Suprapubic skin (tissue), 4 donors: Measurements from ENCODE around the gene PSMD13. TPM values are rescaled to one million over a fixed set of nuclear protein-coding genes. Genes with fewer than 3 reads are reported as not detected.

Experiments
- DNase-seq, 2 donors: peaks; one replicate each; pipeline ENCODE4 v3.0.0-alpha.2; 2019; ENCODE audit warnings: low spot score in 2 of 2
- H3K27ac ChIP-seq: fragments of 200-600 bp; sonication (generic); one replicate; pipeline ENCODE4 v1.5.1; 2019
- H3K27me3 ChIP-seq: fragments of 200-600 bp; sonication (generic); one replicate; pipeline ENCODE4 v1.5.1; 2019
- H3K36me3 ChIP-seq: fragments of 200-600 bp; sonication (generic); one replicate; pipeline ENCODE4 v1.5.1; 2019
- H3K4me1 ChIP-seq: fragments of 200-600 bp; sonication (generic); one replicate; pipeline ENCODE4 v1.5.1; 2019
- H3K4me3 ChIP-seq: fragments of 200-600 bp; sonication (generic); one replicate; pipeline ENCODE4 v1.5.1; 2019; ENCODE audit warnings: mild to moderate bottlenecking
- H3K9me3 ChIP-seq: fragments of 200-600 bp; sonication (generic); one replicate; pipeline ENCODE4 v1.5.1; 2019
- CTCF ChIP-seq, 2 donors: fragments of 200-600 bp in 1 of 2; fragments of 450-650 bp in 1 of 2; sonication (generic) in 1 of 2; IDR thresholded peaks; one replicate each; pipeline ENCODE4 v1.5.1; 2016 to 2019; ENCODE audit warnings: antibody characterized with exemption in 2 of 2, mild to moderate bottlenecking in 1 of 2, moderate library complexity in 1 of 2
- EP300 ChIP-seq: sonication (generic); formaldehyde crosslinking; IDR thresholded peaks from one replicate; pipeline ENCODE4 v1.6.1; 2017; ENCODE audit warnings: antibody characterized with exemption
- POLR2A ChIP-seq, 2 donors: fragments of 450-650 bp; IDR thresholded peaks; one replicate each; pipeline ENCODE4 v1.6.1; 2017; ENCODE audit warnings: antibody characterized with exemption in 2 of 2, mild to moderate bottlenecking in 2 of 2, moderate library complexity in 2 of 2
- POLR2AphosphoS5 ChIP-seq, 3 donors: sonication (generic); formaldehyde crosslinking; IDR thresholded peaks; one replicate each; pipeline ENCODE4 v1.6.1; 2017; ENCODE audit warnings: antibody characterized with exemption in 3 of 3
- WGBS: methylation state at CpG from one replicate; pipeline ENCODE4 v1.1.5; 2018; 5-methylcytosine and 5-hydroxymethylcytosine counted together
- total RNA-seq, 4 donors: library from RNA; depleted of rRNA; stranded (reverse); fragments of >200 nt; gene quantifications; one replicate each; pipeline ENCODE4 v1.1.0, GENCODE V29; 2016

PSMD13 gene
- total RNA-seq, 4 donors from 2014 or later: 70.3 to 97.8 (median 87.3) TPM

GRCh38 chr11:255176-255575 lies 18.4 kb downstream of the PSMD13 start:
- no peak overlapping the region for H3K4me3 ChIP-seq
- peaks cover 36% of the 10 kb centered on the region for H3K36me3 ChIP-seq
- H3K27ac ChIP-seq: no peak overlapping the region
- H3K27me3 ChIP-seq: no peaks in the 10 kb centered on the region
- 55% methylated on average over 3 of the region's 3 CpGs for WGBS
- no peak for TF ChIP-seq CTCF (IDR thresholded peaks at IDR 0.05)
- no peak for TF ChIP-seq POLR2AphosphoS5 (IDR thresholded peaks at IDR 0.05)
- TF ChIP-seq POLR2A (IDR thresholded peaks at IDR 0.05): no peak
- TF ChIP-seq EP300: no peak
- no peak for DNase-seq
- no peaks in the 10 kb centered on the region for H3K9me3 ChIP-seq
- H3K4me1 ChIP-seq: no peaks in the 10 kb centered on the region

GRCh38 chr11:255816-256215 lies 19.0 kb downstream of the PSMD13 start:
- no peaks in the 10 kb centered on the region for H3K9me3 ChIP-seq
- DNase-seq: no peak
- no peak overlapping the region for H3K4me3 ChIP-seq
- H3K27ac ChIP-seq: no peak overlapping the region
- H3K4me1 ChIP-seq: no peaks in the 10 kb centered on the region
- WGBS: 94% methylated on average over 2 of the region's 2 CpGs
- peaks cover 30% of the 10 kb centered on the region for H3K36me3 ChIP-seq
- TF ChIP-seq POLR2AphosphoS5 (IDR thresholded peaks at IDR 0.05): no peak
- TF ChIP-seq CTCF (IDR thresholded peaks at IDR 0.05): no peak
- TF ChIP-seq EP300: no peak
- TF ChIP-seq POLR2A (IDR thresholded peaks at IDR 0.05): no peak
- H3K27me3 ChIP-seq: no peaks in the 10 kb centered on the region

GRCh38 chr11:256952-257737 lies 20.4 kb downstream of the PSMD13 start:
- no peaks in the 10 kb centered on the region for H3K9me3 ChIP-seq
- no peaks in the 10 kb centered on the region for H3K27me3 ChIP-seq
- no peak overlapping the region for H3K4me3 ChIP-seq
- peaks cover 19% of the 10 kb centered on the region for H3K36me3 ChIP-seq
- H3K4me1 ChIP-seq: no peaks in the 10 kb centered on the region
- DNase-seq: no peak
- no peak overlapping the region for H3K27ac ChIP-seq
- 83% methylated on average over 13 of the region's 14 CpGs for WGBS
- TF ChIP-seq POLR2AphosphoS5 (IDR thresholded peaks at IDR 0.05): no peak
- no peak for TF ChIP-seq POLR2A (IDR thresholded peaks at IDR 0.05)
- TF ChIP-seq EP300: no peak
- no peak for TF ChIP-seq CTCF (IDR thresholded peaks at IDR 0.05)

- no peak overlapping the region for H3K4me3 ChIP-seq
- TF ChIP-seq EP300 (no peak), CTCF (IDR thresholded peaks at IDR 0.05) (no peak), POLR2AphosphoS5 (IDR thresholded peaks at IDR 0.05) (no peak), POLR2A (IDR thresholded peaks at IDR 0.05) (no peak)
These were observed 21.2 kb downstream of the PSMD13 start for GRCh38 chr11:257766-258493.

GRCh38 chr11:259413-259812 lies 22.6 kb downstream of the PSMD13 start:
- Histone ChIP-seq H3K9me3 (no peaks in the 10 kb centered on the region), H3K4me1 (no peaks in the 10 kb centered on the region), H3K36me3 (no peaks in the 10 kb centered on the region), H3K4me3 (no peak overlapping the region), H3K27me3 (no peaks in the 10 kb centered on the region), H3K27ac (no peak overlapping the region)
- TF ChIP-seq EP300 (no peak), POLR2AphosphoS5 (IDR thresholded peaks at IDR 0.05) (no peak), POLR2A (IDR thresholded peaks at IDR 0.05) (no peak), CTCF (IDR thresholded peaks at IDR 0.05) (no peak)
- no peak for DNase-seq
- 74% methylated on average over 10 of the region's 10 CpGs for WGBS

More at GRCh38 chr11:257766-258493, 21.2 kb downstream of the PSMD13 start:
- whole genome bisulfite sequencing: 79% methylated on average over 11 of the region's 15 CpGs
- no peaks in the 10 kb centered on the region for H3K4me1 ChIP-seq
- peaks cover 11% of the 10 kb centered on the region for H3K36me3 ChIP-seq
- H3K9me3 ChIP-seq: no peaks in the 10 kb centered on the region
- no peak for DNase-seq
- H3K27ac ChIP-seq: no peak overlapping the region
- H3K27me3 ChIP-seq: no peaks in the 10 kb centered on the region
